ENCODE data around the gene THBS1. TPM values are rescaled to one million over a fixed set of nuclear protein-coding genes. Genes with fewer than 3 reads are reported as not detected.

The THBS1 gene
- total RNA-seq, 1 donor from 2014 or later: 337 TPM

DNA sequence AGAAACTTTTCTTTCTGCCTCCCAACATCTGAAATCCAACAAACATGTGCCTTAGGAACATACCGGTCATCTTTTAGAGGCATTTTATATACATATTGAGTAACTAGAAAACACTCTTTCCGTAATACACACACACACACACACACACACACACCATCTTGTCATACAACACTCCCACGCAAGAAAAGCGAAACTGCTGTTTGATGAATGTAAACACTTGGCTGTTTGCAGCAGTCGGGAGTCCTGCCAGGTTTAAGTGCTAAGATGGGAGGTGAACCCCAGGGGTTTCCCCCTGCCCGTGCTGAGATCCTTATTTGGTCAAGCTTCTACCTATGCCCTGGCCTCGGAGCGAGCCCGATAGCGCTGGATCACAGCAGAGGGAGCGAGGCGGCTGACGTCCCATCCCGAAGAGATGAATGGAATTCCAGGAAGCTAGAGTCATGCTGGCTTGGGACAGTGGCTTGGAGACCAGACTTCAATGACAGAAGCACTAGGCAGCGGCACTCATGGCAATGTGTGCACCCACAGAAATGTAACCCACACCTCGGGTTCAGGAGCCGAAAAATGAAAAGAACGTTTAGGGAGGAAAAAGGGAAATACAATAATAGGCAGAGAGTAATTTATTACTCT, 1.3 kb upstream of the THBS1 start:
- Mint-ChIP-seq H3K9me3 (no peaks in the 10 kb centered on the region), H3K36me3 (peaks cover 5% of the 10 kb centered on the region), H3K4me3 (peak overlapping the region; percentile 81), H3K27me3 (ENCODE audit: low read depth) (no peaks in the 10 kb centered on the region), H3K27ac (peak overlapping the region; percentile 99), H3K4me1 (peaks cover 47% of the 10 kb centered on the region)
- TF ChIP-seq, protein P1, sequence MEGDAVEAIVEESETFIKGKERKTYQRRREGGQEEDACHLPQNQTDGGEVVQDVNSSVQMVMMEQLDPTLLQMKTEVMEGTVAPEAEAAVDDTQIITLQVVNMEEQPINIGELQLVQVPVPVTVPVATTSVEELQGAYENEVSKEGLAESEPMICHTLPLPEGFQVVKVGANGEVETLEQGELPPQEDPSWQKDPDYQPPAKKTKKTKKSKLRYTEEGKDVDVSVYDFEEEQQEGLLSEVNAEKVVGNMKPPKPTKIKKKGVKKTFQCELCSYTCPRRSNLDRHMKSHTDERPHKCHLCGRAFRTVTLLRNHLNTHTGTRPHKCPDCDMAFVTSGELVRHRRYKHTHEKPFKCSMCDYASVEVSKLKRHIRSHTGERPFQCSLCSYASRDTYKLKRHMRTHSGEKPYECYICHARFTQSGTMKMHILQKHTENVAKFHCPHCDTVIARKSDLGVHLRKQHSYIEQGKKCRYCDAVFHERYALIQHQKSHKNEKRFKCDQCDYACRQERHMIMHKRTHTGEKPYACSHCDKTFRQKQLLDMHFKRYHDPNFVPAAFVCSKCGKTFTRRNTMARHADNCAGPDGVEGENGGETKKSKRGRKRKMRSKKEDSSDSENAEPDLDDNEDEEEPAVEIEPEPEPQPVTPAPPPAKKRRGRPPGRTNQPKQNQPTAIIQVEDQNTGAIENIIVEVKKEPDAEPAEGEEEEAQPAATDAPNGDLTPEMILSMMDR (IDR thresholded peaks at IDR 0.05; ENCODE audit: unreplicated experiment): no peak
- peak in 1 of 2 experiments; percentile 63 for DNase-seq (ENCODE audit: low spot score in 2 of 2, unreplicated experiment in 2 of 2)

DNA sequence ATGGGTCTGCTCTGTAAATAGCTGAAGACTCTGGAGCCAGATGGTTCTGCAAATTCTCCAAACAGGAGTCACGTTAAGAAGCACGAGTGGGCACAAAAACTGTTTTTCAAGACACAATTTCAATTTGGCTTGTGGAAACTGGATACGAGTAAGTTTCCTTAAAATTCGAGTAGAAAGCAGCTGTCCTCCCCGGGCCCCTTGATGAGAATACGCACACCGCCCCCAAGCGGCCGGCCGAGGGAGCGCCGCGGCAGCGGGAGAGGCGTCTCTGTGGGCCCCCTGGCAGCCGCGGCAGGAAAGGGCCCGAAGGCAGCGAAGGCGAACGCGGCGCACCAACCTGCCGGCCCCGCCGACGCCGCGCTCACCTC, 778 bp upstream of the THBS1 start:
- peaks cover 46% of the 10 kb centered on the region for H3K4me1 Mint-ChIP-seq
- H3K9me3 Mint-ChIP-seq: no peaks in the 10 kb centered on the region
- peaks cover 10% of the 10 kb centered on the region for H3K36me3 Mint-ChIP-seq
- no peaks in the 10 kb centered on the region for H3K27me3 Mint-ChIP-seq (ENCODE audit: low read depth)
- TF ChIP-seq, protein P1 (IDR thresholded peaks at IDR 0.05; ENCODE audit: unreplicated experiment): peak; percentile 97
- peak overlapping the region; percentile 81 for H3K4me3 Mint-ChIP-seq
- peak overlapping the region; percentile 99 for H3K27ac Mint-ChIP-seq
- peak; percentile 84 to 97 for DNase-seq (ENCODE audit: low spot score in 2 of 2, unreplicated experiment in 2 of 2)

DNA sequence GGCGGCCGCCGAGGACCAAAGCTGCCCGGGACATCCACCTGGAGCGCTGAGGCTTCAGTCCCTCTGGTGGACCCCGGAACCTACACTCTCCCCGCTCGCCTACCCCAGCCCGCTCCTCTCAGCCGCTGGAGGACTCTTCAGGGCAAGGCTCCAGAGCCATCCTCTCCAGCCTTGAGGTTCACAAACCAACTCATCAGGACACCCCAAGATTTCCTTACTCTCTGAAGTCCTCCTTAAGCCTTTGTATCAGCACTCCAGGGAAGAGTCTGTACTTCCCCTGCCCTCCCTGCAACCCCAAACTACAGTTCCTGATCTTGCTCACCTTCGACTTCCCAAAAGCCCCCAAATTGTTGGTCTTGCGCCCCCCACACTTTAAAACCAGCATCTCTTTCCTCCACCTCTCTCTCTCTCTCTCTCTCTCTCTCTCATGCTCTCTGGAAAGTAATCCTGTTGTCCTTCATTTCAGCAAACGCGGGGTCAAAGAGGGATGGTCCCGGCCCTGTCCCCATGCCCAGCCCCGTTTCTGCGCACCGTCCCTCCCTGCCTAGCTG, 438 bp downstream of the THBS1 start:
- H3K9me3 Mint-ChIP-seq: no peaks in the 10 kb centered on the region
- no peak for DNase-seq (ENCODE audit: low spot score in 2 of 2, unreplicated experiment in 2 of 2)
- H3K27me3 Mint-ChIP-seq (ENCODE audit: low read depth): no peaks in the 10 kb centered on the region
- H3K27ac Mint-ChIP-seq: peak overlapping the region; percentile 88
- H3K4me3 Mint-ChIP-seq: peak overlapping the region; percentile 81
- H3K36me3 Mint-ChIP-seq: peaks cover 22% of the 10 kb centered on the region
- peaks cover 45% of the 10 kb centered on the region for H3K4me1 Mint-ChIP-seq
- TF ChIP-seq, protein P1 (IDR thresholded peaks at IDR 0.05; ENCODE audit: unreplicated experiment): no peak

DNA sequence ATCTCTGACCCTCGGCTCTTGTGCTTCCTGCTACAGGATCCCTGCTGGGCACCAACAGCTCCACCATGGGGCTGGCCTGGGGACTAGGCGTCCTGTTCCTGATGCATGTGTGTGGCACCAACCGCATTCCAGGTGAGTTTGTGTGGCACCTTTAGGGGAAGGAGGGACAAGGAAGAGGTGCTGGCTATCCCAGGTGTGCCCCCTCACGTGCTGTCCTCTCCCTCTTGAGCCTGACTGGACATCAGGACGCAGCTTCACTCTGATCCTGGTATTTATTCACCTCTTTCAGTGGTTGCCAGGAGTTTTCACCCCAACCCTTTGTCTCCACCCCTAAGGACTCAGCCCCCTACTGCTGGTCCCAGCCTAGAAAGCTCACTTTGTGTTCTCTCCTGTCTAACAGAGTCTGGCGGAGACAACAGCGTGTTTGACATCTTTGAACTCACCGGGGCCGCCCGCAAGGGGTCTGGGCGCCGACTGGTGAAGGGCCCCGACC, 960 bp downstream of the THBS1 start:
- Mint-ChIP-seq H3K36me3 (peaks cover 27% of the 10 kb centered on the region), H3K27me3 (ENCODE audit: low read depth) (no peaks in the 10 kb centered on the region), H3K4me1 (peaks cover 45% of the 10 kb centered on the region), H3K9me3 (no peaks in the 10 kb centered on the region), H3K27ac (peak overlapping the region; percentile 88), H3K4me3 (peak overlapping the region; percentile 81)
- no peak for DNase-seq (ENCODE audit: low spot score in 2 of 2, unreplicated experiment in 2 of 2)
- TF ChIP-seq, protein P1 (IDR thresholded peaks at IDR 0.05; ENCODE audit: unreplicated experiment): no peak

DNA sequence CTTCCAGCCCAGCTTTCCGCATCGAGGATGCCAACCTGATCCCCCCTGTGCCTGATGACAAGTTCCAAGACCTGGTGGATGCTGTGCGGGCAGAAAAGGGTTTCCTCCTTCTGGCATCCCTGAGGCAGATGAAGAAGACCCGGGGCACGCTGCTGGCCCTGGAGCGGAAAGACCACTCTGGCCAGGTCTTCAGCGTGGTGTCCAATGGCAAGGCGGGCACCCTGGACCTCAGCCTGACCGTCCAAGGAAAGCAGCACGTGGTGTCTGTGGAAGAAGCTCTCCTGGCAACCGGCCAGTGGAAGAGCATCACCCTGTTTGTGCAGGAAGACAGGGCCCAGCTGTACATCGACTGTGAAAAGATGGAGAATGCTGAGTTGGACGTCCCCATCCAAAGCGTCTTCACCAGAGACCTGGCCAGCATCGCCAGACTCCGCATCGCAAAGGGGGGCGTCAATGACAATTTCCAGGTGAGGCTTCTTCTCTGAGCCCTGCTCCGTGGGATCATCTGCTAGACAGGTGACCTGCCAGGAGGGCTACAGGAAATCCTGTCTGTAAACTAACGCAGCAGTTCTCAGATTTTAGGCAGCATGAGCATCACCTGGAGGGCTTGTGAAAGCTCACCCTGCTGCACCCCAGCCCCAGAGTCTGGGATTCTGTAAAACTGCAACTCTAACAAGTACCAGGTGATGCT, 1.6 kb downstream of the THBS1 start:
- H3K4me1 Mint-ChIP-seq: peaks cover 45% of the 10 kb centered on the region
- DNase-seq (ENCODE audit: low spot score in 2 of 2, unreplicated experiment in 2 of 2): no peak
- no peak overlapping the region for H3K27ac Mint-ChIP-seq
- H3K9me3 Mint-ChIP-seq: no peaks in the 10 kb centered on the region
- H3K27me3 Mint-ChIP-seq (ENCODE audit: low read depth): no peaks in the 10 kb centered on the region
- H3K36me3 Mint-ChIP-seq: peaks cover 28% of the 10 kb centered on the region
- peak overlapping the region; percentile 81 for H3K4me3 Mint-ChIP-seq
- TF ChIP-seq, protein P1 (IDR thresholded peaks at IDR 0.05; ENCODE audit: unreplicated experiment): no peak
